Activated CD8-positive, alpha-beta memory T cell treated with anti-CD3 and anti-CD28 coated beads, Interleukin-2, amount 50 U/mL, for 24 hours (primary cell): ENCODE results near the gene CBY2.
"Not testable (repeated sequence)": the region's sequence is repeated elsewhere in the genome, so short reads cannot be mapped to it uniquely, and the experiment has no call there.

ENCODE experiments used
- DNase-seq: peaks from one replicate; pipeline ENCODE4 v3.0.0-alpha.2; 2020; ENCODE audit errors: extremely low read depth

Gene CBY2

DNA sequence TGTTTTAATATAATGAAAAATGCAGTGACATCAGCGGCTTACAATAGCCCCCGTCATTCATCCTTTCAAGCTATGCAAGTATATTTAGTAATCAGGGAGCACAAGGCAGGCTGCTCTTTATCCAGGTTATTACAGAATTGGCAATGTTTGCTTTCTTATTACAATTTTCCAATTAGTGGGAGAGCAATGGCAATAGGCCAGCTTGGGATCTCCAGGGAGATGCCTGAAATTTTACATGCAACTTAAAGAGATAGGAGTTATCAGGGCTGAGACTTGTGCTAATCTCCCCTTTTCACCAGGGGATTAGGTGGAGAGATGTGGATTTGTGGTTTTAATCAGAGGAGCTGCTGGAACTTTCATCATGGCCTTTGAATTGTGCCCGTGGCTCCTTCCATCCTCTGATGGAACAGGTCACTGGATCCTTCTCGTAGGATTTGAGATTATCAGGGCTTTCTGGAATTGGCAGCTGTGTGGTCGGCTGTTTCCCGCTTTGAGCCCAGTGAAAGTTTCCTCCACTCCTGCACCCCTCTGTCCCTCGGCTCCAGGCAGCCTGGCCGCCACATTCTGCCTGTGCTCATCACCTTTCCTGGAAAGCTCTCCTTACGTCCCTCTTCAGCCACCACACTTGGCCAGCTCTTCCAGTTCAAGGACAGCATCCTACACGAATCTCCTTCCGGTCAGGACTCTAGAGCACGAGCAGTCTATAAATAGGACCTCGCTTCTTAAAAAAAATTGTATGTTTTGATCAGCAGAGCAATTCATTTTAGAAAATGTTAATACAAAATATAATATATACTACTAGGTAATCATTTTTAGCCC, 47.0 kb downstream of the CBY2 start:
- DNase-seq, result no peak

- DNase-seq, result no peak
Measured at GRCh38 chr13:45750566-45750965, 48.4 kb downstream of the CBY2 start.

GRCh38 chr13:45751885-45752284, 49.8 kb downstream of the CBY2 start:
- no peak for DNase-seq

- DNase-seq, result no peak
Measured at GRCh38 chr13:45752510-45752909, 50.4 kb downstream of the CBY2 start.

DNA sequence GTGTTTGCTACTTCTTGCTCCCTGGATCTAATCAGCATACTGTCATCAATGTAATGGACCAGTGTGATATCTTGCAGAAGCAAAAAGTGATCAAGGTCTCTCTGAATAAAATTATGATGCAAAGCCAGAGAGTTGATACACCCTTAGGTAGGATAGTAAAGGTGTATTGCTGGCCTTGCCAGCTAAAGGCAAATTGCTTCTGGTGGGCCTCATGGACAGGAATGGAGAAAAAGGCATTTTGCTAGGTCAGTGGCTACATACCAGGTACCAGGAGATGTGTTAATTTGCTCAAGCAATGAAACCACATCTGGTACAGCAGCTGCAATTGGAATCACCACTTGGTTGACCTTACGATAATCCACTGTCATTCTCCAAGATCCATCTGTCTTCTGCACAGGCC, 54.4 kb downstream of the CBY2 start:
- not testable (repeated sequence) for DNase-seq

GRCh38 chr13:45757589-45757988, 55.5 kb downstream of the CBY2 start:
- not testable (repeated sequence) for DNase-seq

GRCh38 chr13:45763419-45763818, 61.3 kb downstream of the CBY2 start:
- no peak for DNase-seq
